Body of pancreas (tissue), 4 donors: ENCODE measurements around the gene PCNA. TPM values are rescaled to one million over a fixed set of nuclear protein-coding genes. Genes with fewer than 3 reads are reported as not detected.

Experiments
- ATAC-seq: fragments of 150-250 bp; one replicate; pipeline ENCODE4 v1.9.1; 2016
- DNase-seq, 4 donors: peaks; one replicate each; pipeline ENCODE4 v3.0.0-alpha.2; 2019
- H3K27ac ChIP-seq, 4 donors: fragments of 200-600 bp; sonication (generic); 1 replicate in 3 of 4; 2 replicates in 1 of 4; pipeline versions ENCODE4 v1.5.1 to v1.6.1; 2016 to 2019; ENCODE audit warnings: mild to moderate bottlenecking in 1 of 4, mixed read lengths in 1 of 4, moderate library complexity in 1 of 4
- H3K27me3 ChIP-seq, 2 donors: fragments of 200-600 bp; sonication (generic); one replicate each; pipeline ENCODE4 v1.6.0; 2016; ENCODE audit warnings: mild to moderate bottlenecking in 1 of 2
- H3K36me3 ChIP-seq, 2 donors: fragments of 200-600 bp; sonication (generic); replicated peaks in 1 of 2; 2 replicates each; pipeline ENCODE4 v1.5.1; 2016; ENCODE audit warnings: low read depth in 2 of 2; ENCODE audit not compliant: insufficient read depth in 1 of 2
- H3K4me1 ChIP-seq: fragments of 200-600 bp; sonication (generic); one replicate; pipeline ENCODE4 v1.6.0; 2016
- H3K4me3 ChIP-seq, 2 donors: fragments of 200-600 bp; sonication (generic); 1 replicate in 1 of 2; 2 replicates in 1 of 2; pipeline ENCODE4 v1.5.1; 2016 to 2019
- H3K9me3 ChIP-seq, 3 donors: fragments of 200-600 bp; sonication (generic); 1 replicate in 2 of 3; 2 replicates in 1 of 3; pipeline ENCODE4 v1.5.1; 2016
- CTCF ChIP-seq, 7 experiments: fragments of 450-650 bp in 4 of 7; fragments of 200-600 bp in 3 of 7; sonication (generic) in 3 of 7; IDR thresholded peaks; one replicate each; pipeline ENCODE4 v1.5.1; 2016 to 2019; ENCODE audit warnings: antibody characterized with exemption in 7 of 7
- POLR2A ChIP-seq, 3 donors: fragments of 450-650 bp; IDR thresholded peaks; one replicate each; pipeline ENCODE4 v1.6.1; 2016; ENCODE audit warnings: antibody characterized with exemption in 3 of 3, mild to moderate bottlenecking in 2 of 3
- WGBS, 2 donors: methylation state at CpG; one replicate each; pipeline ENCODE4 v1.1.5; 2017; 5-methylcytosine and 5-hydroxymethylcytosine counted together
- intact Hi-C: fragments of 100-400 bp; cut with DNase I; formaldehyde crosslinking; loops from one replicate; pipeline ENCODE4 v1.15.1; 2023
- total RNA-seq, 2 donors: library from RNA; depleted of rRNA; stranded (reverse); fragments of >200 nt; gene quantifications; one replicate each; pipeline ENCODE4 v1.1.0, GENCODE V29; 2016

PCNA gene
- total RNA-seq, 2 donors from 2014 or later = 22.8 to 32.0 TPM

- DNase-seq (no peak), ATAC-seq (no peak)
- intact Hi-C loops = no loop called here
- H3K27ac ChIP-seq = no peak overlapping the region
- no peaks in the 10 kb centered on the region for H3K27me3 ChIP-seq
- 62 to 73% methylated on average over 6 of the region's 6 CpGs for WGBS, 2 donors
- TF ChIP-seq POLR2A (IDR thresholded peaks at IDR 0.05) (no peak), CTCF (IDR thresholded peaks at IDR 0.05) (no peak)
- H3K4me1 ChIP-seq = peaks cover 10% of the 10 kb centered on the region
- H3K36me3 ChIP-seq = no peaks in the 10 kb centered on the region
- no peaks in the 10 kb centered on the region for H3K9me3 ChIP-seq
- no peak overlapping the region for H3K4me3 ChIP-seq
These were observed 28.8 kb upstream of the PCNA start for GRCh38 chr20:5148581-5148980.

- Histone ChIP-seq H3K4me1 (peaks cover 22% of the 10 kb centered on the region), H3K27ac (no peak overlapping the region), H3K4me3 (no peak overlapping the region), H3K9me3 (no peaks in the 10 kb centered on the region), H3K36me3 (no peaks in the 10 kb centered on the region), H3K27me3 (no peaks in the 10 kb centered on the region)
- no peak for ATAC-seq
- TF ChIP-seq POLR2A (IDR thresholded peaks at IDR 0.05) (no peak), CTCF (IDR thresholded peaks at IDR 0.05) (no peak)
- intact Hi-C loops = no loop called here
- WGBS, 2 donors = 53 to 60% methylated on average over 2 of the region's 2 CpGs
- DNase-seq = no peak
These were observed 27.3 kb upstream of the PCNA start for GRCh38 chr20:5146871-5147592.

GRCh38 chr20:5146099-5146668 is 26.4 kb upstream of the PCNA start:
- WGBS, 2 donors = 87 to 93% methylated on average over 6 of the region's 6 CpGs
- intact Hi-C loops = no loop called here
- ATAC-seq (no peak), DNase-seq (no peak)
- no peaks in the 10 kb centered on the region for H3K36me3 ChIP-seq
- no peak overlapping the region for H3K27ac ChIP-seq
- peaks cover 30% of the 10 kb centered on the region for H3K4me1 ChIP-seq
- TF ChIP-seq CTCF (IDR thresholded peaks at IDR 0.05) (no peak), POLR2A (IDR thresholded peaks at IDR 0.05) (no peak)
- H3K27me3 ChIP-seq = no peaks in the 10 kb centered on the region
- no peak overlapping the region for H3K4me3 ChIP-seq
- H3K9me3 ChIP-seq = no peaks in the 10 kb centered on the region

DNA sequence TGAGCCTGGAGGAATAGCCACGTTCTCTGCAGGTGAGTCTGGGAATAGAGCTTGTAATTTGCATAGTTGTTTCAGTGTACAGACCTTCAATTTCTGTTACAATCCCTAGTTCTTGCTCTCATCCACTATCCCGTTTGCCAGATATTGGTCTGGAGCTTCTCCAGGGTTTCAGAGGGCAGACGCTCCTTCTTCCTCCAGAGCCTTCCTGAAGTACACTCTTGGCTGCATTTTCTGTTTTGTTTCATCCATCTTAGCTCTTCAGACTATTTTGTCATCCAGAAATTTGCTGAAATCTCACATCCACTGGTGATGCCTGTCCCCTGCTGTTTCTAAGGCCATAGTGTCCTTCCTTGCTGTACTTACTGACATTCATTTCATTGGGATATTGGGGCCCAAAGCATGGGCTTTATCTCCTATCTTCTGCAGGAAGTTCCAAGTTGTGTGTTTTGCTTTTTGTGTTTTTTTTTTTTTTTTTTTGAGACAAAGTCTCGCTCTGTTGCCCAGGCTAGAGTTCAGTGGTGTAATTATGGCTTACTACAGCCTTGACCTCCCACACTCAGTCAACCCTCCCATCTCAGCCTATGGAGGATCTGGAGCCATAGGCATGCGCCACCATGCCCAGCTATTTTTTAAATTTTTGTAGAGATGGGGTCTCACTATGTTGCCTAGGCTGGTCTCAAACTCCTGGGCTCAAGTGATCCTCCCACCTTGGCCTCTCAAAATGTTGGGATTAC is 25.8 kb upstream of the PCNA start:
- no peak for ATAC-seq
- no peaks in the 10 kb centered on the region for H3K36me3 ChIP-seq
- no peaks in the 10 kb centered on the region for H3K27me3 ChIP-seq
- intact Hi-C loops = no loop called here
- peaks cover 30% of the 10 kb centered on the region for H3K4me1 ChIP-seq
- DNase-seq = no peak
- no peak overlapping the region for H3K4me3 ChIP-seq
- WGBS, 2 donors = 85 to 89% methylated on average over 5 of the region's 5 CpGs
- no peak for TF ChIP-seq POLR2A (IDR thresholded peaks at IDR 0.05)
- TF ChIP-seq CTCF (IDR thresholded peaks at IDR 0.05) = no peak
- H3K9me3 ChIP-seq = no peaks in the 10 kb centered on the region
- no peak overlapping the region for H3K27ac ChIP-seq
